Measurements from ENCODE around the gene SYNPR. TPM values are rescaled to one million over a fixed set of nuclear protein-coding genes. Genes with fewer than 3 reads are reported as not detected.

The SYNPR gene
- total RNA-seq, 1 experiment from 2014 or later, result not detected

DNA sequence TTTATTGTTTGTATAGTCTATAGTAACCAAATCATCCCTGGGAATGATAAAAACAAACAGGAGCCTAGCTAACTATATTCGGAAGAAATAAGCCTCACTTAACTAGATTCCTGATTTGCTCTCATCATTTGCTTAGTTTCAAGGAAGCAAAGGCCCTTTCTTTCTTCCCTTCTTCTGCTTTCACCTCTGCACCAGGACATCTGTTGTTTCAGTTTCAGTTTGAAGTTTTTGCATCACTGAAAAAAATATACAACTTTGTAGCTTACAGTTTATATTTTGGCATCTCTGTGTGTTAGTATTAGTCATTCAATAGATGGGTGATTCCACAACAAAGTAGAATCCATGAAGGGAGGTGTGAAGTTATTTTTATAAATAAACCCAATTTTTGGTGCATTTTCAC is 260.8 kb downstream of the SYNPR start:
- peak; percentile 15 for DNase-seq (ENCODE audit: low spot score)

DNA sequence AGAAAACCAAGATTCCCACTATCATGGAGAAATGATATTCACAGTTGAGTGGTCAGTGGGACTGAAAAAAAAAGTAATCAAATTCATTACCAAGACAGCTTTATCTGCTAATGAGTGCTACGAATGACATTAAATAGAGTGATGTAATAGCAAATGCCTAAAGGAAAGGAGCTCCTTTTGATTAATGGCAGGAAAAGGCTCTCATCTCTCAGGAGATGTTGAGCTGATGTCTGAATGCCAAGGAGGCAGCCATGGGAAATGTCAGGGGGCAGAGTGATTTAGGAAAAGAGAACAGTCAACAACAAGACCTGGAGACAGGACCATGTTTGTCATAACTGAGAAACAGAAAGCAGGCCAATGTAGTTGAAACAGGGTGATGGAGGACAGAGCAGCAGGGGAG is 277.7 kb downstream of the SYNPR start:
- DNase-seq (ENCODE audit: low spot score), result no peak

DNA sequence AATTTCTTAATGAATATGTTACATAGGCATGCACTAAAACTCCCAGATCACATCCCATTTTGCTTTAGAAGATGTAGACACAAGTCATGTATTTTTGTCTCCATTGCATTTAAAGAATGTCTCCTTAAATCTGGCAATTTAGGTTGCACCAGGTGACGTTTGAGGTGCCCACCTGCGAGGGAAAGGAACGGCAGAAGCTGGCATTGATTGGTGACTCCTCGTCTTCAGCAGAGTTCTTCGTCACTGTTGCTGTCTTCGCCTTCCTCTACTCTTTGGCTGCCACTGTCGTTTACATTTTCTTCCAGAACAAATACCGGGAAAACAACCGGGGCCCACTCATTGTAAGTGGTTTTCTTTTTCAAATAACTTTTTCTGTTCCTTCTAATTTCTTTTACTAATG is 278.3 kb downstream of the SYNPR start:
- no peak for DNase-seq (ENCODE audit: low spot score)

DNA sequence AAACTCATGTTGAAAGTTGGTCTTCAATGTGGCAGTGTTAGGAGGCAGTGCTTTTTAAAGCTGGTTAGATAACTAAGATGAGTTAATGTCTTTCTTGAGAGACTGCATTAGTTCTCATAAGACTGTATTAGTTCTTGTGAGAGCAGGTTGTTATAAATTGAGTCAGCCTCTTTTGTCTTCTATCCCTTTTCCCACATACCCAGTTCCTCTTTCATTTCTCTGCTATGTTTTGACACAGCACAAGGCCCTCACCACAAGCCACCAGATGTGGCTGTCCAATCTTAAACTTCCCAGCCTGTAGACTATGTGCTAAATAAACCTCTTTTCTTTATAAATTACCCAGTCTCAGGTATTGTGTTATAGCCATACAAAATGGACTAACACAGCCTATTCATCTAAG is 279.8 kb downstream of the SYNPR start:
- DNase-seq (ENCODE audit: low spot score), result no peak

DNA sequence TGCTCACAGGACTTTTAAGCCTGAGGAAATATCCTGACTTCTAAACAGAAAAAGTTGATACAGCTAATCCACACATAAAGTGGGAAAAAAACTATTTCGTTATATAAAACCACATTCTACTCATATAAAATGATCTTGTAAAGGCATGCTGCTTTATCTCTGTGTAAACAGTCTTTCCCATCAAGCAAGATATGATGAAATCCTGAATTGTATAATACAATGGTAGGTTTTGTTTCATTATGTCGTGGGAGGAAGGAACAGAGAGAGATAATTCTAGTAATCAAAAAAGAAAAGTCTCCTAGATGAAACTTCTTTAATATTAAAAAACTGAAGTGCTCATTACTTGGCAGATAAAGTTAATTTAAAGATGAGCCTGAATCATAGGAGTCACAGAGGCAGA is 281.8 kb downstream of the SYNPR start:
- peak; percentile 5 for DNase-seq (ENCODE audit: low spot score)

DNA sequence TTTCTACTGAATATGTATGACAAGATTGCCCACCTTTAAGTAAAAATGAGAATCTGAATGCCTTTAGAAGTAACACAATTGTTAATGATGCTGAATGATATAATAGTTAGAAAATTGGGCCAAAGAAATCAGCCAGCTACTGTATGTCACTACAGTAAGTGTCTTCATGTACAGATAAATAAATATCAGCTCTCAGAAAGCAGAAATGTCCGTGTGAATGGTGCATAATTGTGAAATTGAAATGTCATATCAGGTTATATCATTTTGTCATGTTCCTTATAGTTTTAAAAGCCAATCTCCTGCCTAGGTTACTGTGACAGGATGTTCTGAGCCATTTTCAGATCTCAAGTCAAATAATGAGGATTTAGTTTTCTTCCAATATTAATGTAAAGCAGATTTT is 283.8 kb downstream of the SYNPR start:
- no peak for DNase-seq (ENCODE audit: low spot score)

DNA sequence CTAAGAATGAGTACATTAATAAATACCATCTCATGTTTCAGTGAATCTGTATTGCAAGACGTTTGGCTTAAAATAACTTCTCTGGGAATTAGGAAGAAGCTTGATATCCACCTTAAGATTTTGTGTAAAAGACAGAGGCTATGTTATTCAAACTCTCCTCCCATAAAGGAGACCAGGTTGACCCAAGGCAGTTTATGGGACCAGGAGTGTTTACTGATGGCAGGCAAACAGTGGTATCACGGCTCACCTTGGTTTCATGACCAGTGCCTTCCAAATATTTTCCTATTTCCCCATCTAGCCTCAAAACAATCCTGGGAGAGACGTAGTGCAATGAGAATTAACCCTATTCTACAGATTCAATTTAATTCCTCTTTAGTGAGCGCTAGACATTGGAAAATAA is 284.2 kb downstream of the SYNPR start:
- DNase-seq (ENCODE audit: low spot score), result no peak

DNA sequence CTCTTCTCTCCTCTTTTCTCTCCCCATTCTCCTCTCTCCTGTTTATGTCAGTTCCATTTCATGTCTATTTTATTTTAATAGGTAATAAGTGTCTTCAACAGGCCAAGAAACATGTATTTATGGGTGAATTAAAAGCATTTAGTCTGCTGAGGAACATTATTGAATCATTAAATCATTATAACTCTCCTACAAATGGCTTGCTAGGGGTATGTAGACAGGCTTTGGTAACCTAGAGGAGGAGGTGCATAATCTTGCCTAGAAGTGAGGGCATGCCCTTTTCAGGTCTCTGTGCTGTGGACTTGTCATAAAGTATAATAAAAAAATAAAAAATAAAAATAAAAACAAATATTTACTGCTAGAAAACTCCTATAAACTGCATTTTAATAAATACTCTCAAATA is 285.5 kb downstream of the SYNPR start:
- no peak for DNase-seq (ENCODE audit: low spot score)

DNA sequence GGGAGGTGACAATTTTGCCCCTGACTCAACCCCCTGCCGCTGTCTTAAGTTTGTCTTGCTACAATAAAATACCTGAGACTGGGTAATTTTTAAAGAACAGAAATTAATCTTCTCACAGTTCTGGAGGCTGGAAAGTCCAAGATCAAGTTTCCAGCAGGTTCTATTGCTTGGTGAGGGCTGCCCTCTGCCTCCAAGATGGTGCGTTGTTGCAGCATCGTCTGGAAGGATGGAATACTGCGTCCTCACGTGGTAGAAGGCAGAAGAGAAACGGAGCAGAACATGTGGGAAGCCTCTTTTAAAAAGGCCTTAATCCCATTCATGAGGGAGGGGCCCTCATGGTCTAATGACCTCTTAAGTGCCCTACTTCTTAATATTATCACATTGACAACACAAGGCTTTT is 287.1 kb downstream of the SYNPR start:
- DNase-seq (ENCODE audit: low spot score), result no peak

DNA sequence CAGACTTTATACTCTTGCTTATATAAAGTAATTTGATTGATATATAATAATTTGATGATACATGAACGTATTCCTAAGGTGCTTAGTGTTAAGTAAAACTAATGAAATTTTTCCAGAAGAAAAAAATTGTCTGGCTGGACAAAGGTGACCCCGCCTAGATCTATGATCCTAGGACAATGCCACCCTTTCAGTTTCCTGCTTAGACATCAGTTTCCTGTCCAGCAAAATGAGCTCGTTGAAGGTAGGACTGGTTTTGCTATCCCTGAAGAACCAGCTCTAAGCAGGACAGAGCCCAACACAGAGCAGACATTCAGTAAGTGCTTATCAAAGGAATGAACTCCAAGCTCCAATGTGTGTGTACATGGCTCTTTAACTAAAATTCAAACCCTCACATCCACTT is 293.6 kb downstream of the SYNPR start:
- DNase-seq (ENCODE audit: low spot score), result no peak

DNA sequence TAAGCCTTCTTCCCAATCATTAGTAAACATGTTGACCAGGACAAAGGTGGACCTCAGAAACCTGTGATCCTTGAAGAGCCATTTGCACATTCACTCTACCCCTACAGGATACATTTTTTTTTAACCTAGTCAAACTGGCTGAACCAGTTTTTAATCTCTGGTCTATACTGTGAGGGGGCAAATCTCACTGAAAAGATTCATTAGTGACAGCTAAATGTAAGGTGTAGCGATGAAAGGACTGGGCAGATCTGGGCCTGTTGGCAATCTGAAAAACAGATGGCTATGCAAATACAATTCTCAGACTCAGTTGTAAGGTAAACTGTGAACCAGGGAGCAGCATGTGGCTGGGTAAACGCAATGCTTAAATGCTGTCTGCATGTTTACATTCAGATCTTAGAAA is 298.7 kb downstream of the SYNPR start:
- DNase-seq (ENCODE audit: low spot score), result no peak

DNA sequence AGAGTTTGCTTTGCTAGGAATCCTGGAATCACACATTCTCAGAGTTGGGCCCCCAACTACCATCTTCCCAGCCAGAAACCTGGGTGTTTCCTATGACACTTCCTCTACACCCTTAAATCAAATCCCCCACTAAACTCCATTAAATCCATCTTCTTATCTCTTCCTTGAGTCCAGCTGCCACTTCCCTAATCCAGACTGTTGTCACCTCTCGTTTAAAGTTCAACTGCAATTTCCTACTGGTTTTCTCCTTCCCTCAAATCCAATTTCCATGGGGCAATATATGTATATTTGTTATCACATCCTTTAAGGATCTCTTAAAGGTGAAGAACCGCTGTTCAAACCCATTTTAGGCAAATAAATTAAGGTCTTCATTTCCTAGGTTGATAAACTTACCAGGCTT is 300.8 kb downstream of the SYNPR start:
- no peak for DNase-seq (ENCODE audit: low spot score)

DNA sequence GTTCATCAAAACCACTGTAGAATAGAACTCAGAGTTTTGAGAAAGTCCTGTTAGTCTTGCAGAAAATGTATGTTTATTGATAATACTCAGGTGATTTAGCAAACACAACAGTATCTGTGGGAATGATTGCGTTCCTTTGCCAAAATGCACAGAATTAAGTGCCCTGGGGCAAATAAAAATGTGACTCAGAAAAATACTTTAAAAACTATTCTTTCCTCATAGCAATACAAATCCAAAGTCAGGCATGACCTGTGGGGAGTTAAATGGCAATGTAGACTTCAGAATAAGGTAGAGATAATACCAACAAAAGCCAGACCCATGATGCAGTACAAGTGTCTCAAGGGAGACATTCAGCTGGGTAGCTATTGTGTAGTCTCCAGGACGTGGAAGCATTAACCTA is 302.0 kb downstream of the SYNPR start:
- no peak for DNase-seq (ENCODE audit: low spot score)

DNA sequence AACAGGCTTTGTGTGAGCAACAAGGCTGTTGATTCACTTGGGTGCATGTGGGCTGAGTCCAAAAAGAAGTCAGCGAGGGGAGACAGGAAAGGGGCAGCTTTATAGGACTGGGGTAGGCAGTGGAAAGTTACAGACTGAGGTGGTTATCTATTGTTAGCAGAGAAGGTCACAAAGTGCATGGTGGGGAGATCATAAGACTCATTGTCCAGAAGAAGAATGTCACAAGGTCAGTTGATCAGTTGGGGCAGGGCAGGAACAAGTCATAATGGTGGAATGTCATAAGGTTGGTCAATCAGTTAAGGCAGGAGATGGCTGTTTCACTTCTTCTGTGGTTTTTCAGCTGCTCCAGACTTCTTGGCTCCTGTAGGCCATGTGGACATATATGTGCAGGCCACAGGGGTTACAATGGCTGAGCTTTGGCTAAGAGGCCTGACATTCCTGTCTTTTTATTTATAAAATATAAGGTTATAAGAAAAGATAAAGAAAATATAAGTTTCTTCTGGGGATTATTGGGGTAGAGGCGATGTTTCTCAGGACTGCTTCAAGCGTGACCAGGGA is 304.9 kb downstream of the SYNPR start:
- DNase-seq (ENCODE audit: low spot score), result no peak

DNA sequence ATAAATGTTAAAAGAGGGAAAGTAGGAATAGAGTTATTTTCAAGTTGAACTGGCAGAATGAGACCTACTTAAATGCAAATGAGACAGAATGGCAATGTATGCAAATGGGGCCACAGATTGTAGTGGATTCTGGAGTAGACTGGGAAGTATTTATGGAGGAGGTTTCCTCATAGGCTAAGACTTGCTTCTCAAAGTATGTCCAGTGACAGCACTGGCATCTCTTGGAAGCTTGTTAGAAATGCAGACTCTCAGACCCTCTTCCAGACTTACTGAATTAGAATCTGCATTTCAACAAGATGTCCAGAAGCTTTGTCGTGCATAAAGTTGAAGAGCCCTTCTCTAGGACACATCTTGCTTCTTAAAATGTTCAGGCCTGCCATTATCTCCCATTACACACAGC is 306.6 kb downstream of the SYNPR start:
- DNase-seq (ENCODE audit: low spot score), result no peak

DNA sequence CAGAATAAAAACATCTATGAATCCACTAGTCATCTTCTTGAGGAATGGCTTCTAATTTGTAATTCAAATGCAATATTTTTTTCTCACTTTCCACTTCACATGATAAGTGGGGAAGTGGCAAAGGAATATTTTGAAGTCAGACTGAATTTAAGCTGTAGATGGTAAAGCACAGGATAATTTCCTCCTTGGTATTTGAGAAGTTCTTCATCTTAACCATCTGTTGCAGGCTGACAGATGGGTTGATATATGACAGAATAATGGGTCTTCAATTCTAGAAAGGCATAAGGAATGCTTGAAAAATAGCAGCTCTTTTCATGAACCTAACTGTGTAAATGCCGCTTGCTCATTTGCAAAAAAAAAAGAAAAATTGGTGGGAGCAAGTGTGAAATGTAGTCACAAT is 307.8 kb downstream of the SYNPR start:
- DNase-seq (ENCODE audit: low spot score), result no peak

DNA sequence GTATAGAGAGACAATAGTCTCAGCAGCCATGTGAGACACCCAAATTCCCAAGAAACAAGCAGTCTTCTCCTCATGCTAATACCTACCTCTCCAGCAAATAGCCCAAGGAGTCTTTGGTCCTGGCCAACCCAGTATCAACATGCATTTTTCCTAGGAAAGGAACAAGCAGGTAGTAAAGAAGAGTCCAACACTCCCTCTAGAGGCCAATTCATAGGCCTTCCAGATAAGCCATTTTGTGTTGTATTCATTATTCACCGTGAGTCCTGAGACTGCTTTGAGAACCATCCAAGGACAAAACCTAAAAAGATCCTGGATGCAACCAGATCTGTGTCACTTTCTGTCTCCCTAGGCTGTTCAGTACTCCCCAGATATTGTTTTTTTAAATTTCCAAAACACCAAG is 310.8 kb downstream of the SYNPR start:
- no peak for DNase-seq (ENCODE audit: low spot score)

DNA sequence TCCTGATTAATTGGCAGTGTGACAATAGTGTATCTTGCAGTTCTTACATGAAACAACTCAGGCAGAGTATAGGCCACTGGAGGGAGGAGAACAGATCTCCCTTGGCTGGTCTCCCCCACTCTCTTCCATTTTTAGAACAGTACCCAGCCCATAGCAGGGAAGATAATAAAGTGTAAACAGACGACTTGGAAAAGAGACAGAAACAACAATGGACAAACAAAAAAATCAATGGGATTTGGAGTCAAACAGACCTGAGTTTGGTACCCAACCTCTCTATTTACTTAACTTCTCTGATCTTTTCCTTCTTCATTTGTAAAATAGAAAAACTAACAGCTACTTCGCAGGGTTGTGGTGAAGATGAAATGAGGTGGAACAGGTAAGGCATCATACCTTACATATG is 315.7 kb downstream of the SYNPR start:
- DNase-seq (ENCODE audit: low spot score), result no peak

DNA sequence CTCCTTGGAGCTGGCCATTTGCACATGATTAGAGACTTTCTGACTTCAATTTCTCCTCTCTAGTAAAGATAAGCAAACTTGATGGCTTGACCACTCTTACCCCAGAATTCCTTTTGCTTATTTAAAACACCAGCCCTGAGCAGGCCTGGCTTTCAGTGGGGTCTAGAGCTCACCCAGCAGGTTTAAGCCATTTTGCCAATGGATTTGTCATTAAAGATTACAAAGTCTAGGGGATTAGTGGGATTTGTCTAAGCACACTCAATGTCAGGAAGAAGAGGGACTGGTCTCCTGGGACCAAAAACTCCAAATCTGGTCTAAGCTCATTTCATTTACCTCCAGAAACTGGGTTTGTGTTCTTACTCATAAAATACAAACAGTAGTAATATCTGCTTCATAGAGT is 317.1 kb downstream of the SYNPR start:
- DNase-seq (ENCODE audit: low spot score), result no peak

DNA sequence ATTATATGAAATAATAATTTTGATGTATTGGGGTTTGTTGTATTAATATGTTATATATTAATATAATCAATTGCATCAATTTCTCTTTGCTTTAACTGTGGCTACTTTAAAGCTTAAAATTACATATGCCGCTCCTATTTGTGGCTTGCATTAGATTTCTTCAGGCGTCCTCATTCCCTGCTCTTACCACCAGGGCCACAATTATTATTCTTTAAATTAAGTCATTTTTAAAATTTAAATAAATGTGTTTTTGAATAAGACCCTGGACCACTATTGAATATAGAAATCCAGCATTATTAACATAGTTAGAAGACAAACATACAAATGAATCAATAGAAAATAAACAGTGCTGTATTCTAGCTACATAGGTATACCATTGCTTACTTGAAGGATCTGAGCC is 318.9 kb downstream of the SYNPR start:
- no peak for DNase-seq (ENCODE audit: low spot score)

DNA sequence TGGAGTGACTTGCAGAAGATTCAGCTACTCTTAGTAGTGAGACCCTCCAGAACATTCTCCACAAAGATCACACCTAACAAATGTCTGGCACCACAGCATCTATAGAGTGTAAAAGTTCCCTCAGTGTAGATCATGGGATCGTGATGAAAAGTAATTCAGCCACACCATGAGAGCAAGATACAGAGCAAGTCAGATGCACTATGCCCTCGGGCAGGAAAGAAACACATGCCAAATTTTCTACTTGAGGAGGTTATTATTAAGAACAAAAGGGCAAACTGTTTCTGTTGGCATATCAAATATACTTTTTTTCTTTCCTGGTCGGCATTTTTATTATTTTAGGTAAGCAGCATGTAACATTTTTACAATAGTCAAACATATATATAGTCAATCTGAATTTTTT is 329.6 kb downstream of the SYNPR start:
- no peak for DNase-seq (ENCODE audit: low spot score)

DNA sequence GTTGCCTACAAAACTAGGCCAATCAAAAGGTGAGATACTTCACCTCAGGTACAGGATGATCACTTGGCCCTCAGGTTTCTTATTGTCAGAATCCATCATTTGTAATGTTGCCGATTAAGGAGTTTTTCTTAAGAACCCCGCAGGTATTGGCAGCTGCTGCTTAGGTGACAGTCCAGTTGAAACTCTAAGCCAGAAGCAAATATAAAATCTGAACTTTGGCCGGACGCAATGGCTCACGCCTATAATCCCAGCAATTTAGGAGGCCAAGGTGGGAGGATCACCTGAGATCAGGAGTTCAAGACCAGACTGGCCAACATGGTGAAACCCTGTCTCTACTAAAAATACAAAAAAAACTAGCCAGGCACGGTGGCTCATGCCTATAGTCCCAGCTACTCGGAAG is 331.3 kb downstream of the SYNPR start:
- no peak for DNase-seq (ENCODE audit: low spot score)

DNA sequence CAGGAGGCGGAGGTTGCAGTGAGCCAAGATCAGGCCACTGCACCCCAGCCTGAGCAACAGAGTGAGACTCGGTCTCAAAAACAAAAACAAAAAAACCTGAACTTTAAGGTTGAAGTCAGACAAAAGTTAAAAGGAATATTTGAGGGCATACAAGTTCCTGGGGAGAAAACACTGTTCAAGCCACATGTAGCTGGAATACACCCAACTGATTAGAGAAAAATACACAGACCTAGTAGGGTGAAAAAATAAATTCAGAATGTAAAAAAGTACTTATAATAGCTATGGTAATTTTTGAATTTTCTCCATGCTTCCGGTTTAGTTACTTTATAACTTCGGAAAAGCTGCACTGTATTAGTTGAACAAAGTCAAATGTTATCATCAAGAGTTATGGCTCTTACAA is 331.7 kb downstream of the SYNPR start:
- no peak for DNase-seq (ENCODE audit: low spot score)

DNA sequence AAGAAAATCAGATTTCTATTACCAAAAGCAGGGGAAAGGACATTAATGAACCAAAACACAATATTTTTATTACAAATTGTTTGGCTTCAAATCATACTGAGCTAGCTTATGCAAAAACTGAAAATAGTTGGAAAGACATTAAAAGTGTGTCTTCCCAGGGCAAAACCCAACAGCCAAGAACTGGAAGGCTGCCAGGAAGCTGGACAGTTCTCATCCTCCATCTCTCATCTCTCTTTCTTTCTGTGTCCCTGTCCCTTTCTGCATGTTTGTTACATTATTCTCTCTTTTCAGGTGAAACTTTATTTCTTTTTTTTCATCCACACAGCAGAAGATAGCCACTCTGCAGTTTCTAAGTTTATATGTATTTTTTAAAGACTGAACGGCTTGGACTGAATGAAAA is 333.3 kb downstream of the SYNPR start:
- no peak for DNase-seq (ENCODE audit: low spot score)

DNA sequence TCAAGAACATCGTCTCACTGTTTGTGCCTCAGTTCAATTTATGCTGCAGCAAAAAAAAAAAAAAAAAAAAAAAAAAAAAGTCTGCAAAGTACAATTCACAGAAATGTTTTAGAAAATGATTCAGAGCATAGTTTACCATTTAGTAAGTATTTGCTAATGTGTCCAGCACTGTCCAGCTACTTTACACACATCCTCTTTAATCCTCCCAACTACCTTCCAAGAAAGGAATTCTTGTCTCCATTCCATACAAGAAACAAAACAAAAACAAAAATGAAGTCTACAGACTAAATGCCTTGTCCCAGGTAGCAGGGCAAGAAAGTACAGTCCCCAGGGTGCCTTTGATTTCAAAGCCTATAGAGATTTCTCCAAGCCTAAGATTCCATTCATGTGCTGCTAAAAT is 335.5 kb downstream of the SYNPR start:
- no peak for DNase-seq (ENCODE audit: low spot score)
